ENCODE data around the gene WDHD1. TPM values are rescaled to one million over a fixed set of nuclear protein-coding genes. Genes with fewer than 3 reads are reported as not detected.
"Not testable (repeated sequence)": the region's sequence is repeated elsewhere in the genome, so short reads cannot be mapped to it uniquely, and the experiment has no call there.

The WDHD1 gene
- total RNA-seq, 4 donors from 2014 or later, result 1.2 to 2.3 (median 1.9) TPM

DNA sequence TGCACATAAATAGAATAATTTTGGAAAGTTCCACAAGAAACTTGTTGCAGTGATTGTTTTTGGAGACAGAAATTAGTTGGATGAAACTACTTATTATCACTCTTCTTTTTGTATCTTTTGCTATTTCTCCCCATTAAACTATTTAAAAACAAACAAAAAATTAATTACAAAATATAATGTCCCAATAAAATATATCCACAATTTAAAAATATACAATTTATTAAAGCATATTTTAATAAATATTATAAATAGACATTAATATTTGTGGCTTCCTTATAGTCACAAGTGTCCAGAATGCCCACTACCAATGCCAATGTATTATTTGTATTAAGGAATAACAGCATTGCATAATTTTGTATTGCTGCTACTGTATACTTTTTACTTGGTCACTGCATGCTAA, 71.8 kb downstream of the WDHD1 start:
- Histone ChIP-seq H3K27ac (no peak overlapping the region), H3K4me3 (replicated peaks in 1 of 3) (no peak overlapping the region)
- intact Hi-C loops (cut with DNase I), result no loop called here

GRCh38 chr14:54953609-54954008, 73.3 kb downstream of the WDHD1 start:
- intact Hi-C loops (cut with DNase I); H3K9me3 ChIP-seq; H3K27me3 ChIP-seq; H3K36me3 ChIP-seq; H3K4me3 ChIP-seq (replicated peaks in 1 of 3); H3K4me1 ChIP-seq; H3K27ac ChIP-seq; DNase-seq: not testable (repeated sequence)
- WGBS, 2 donors, result 97 to 100% methylated on average over 3 of the region's 3 CpGs

More for the DNA sequence above, 71.8 kb downstream of the WDHD1 start:
- no peak for DNase-seq
- TF ChIP-seq, protein P1, sequence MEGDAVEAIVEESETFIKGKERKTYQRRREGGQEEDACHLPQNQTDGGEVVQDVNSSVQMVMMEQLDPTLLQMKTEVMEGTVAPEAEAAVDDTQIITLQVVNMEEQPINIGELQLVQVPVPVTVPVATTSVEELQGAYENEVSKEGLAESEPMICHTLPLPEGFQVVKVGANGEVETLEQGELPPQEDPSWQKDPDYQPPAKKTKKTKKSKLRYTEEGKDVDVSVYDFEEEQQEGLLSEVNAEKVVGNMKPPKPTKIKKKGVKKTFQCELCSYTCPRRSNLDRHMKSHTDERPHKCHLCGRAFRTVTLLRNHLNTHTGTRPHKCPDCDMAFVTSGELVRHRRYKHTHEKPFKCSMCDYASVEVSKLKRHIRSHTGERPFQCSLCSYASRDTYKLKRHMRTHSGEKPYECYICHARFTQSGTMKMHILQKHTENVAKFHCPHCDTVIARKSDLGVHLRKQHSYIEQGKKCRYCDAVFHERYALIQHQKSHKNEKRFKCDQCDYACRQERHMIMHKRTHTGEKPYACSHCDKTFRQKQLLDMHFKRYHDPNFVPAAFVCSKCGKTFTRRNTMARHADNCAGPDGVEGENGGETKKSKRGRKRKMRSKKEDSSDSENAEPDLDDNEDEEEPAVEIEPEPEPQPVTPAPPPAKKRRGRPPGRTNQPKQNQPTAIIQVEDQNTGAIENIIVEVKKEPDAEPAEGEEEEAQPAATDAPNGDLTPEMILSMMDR (IDR thresholded peaks at IDR 0.05), result no peak
- no peak for TF ChIP-seq POLR2A (IDR thresholded peaks at IDR 0.05)
- Histone ChIP-seq H3K4me1 (no peaks in the 10 kb centered on the region), H3K9me3 (no peaks in the 10 kb centered on the region), H3K36me3 (no peaks in the 10 kb centered on the region), H3K27me3 (no peaks in the 10 kb centered on the region)

- 94 to 98% methylated on average over 1 of the region's 1 CpG for WGBS, 2 donors
- H3K36me3 ChIP-seq; H3K4me3 ChIP-seq (replicated peaks in 1 of 3); DNase-seq; H3K4me1 ChIP-seq; intact Hi-C loops (cut with DNase I); H3K9me3 ChIP-seq; H3K27ac ChIP-seq; H3K27me3 ChIP-seq: not testable (repeated sequence)
Measured at GRCh38 chr14:54952803-54953202, 74.1 kb downstream of the WDHD1 start.

- no peak for DNase-seq
- TF ChIP-seq, protein P1 (IDR thresholded peaks at IDR 0.05), result no peak
- no peak for TF ChIP-seq POLR2A (IDR thresholded peaks at IDR 0.05)
- Histone ChIP-seq H3K27me3 (no peaks in the 10 kb centered on the region), H3K27ac (no peak overlapping the region), H3K36me3 (no peaks in the 10 kb centered on the region), H3K4me1 (no peaks in the 10 kb centered on the region), H3K4me3 (replicated peaks in 1 of 3) (no peak overlapping the region), H3K9me3 (no peaks in the 10 kb centered on the region)
- intact Hi-C loops (cut with DNase I), result no loop called here
- 91 to 97% methylated on average over 3 of the region's 3 CpGs for WGBS, 2 donors
Measured at GRCh38 chr14:54947230-54947629, 79.7 kb downstream of the WDHD1 start.

GRCh38 chr14:54946500-54946899, 80.4 kb downstream of the WDHD1 start:
- Histone ChIP-seq H3K4me1 (no peaks in the 10 kb centered on the region), H3K27ac (no peak overlapping the region), H3K4me3 (replicated peaks in 1 of 3) (no peak overlapping the region), H3K9me3 (no peaks in the 10 kb centered on the region), H3K27me3 (no peaks in the 10 kb centered on the region), H3K36me3 (no peaks in the 10 kb centered on the region)
- intact Hi-C loops (cut with DNase I), result no loop called here
- 92 to 98% methylated on average over 4 of the region's 4 CpGs for WGBS, 2 donors
- TF ChIP-seq, protein P1 (IDR thresholded peaks at IDR 0.05), result no peak
- TF ChIP-seq POLR2A (IDR thresholded peaks at IDR 0.05), result no peak
- no peak for DNase-seq

DNA sequence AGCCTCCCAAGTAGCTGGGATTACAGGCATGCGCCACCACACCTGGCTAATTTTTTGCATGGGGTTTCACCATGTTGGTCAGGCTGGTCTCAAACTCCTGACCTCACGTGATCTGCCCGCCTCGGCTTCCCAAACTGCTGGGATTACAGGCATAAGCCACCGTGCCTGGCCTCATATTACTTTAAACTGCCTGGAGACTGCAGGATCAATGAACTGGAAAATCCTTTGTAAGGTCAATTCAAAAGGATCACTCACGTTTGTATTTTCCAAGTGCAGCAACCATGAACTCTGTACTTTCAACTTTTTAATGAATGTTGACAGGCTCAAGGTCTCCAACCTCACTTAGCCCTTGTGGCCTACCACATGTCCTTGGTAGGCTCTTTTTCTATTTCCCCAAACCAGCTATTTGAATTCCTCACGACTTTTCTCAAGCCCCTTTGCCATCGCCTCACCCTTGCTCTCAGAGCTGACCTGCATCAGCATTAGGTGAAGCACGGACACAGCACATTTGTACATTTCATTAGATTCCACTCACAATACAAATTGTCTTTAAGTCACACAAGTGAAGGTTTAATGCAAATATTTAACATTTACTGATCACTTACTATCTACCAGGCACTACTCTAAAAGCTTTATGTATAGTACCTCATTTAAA, 82.0 kb downstream of the WDHD1 start:
- no peak overlapping the region for H3K4me3 ChIP-seq (replicated peaks in 1 of 3)
- TF ChIP-seq POLR2A (IDR thresholded peaks at IDR 0.05), result no peak
- TF ChIP-seq, protein P1 (IDR thresholded peaks at IDR 0.05), result no peak
- intact Hi-C loops (cut with DNase I), result no loop called here
- no peaks in the 10 kb centered on the region for H3K27me3 ChIP-seq
- H3K36me3 ChIP-seq, result no peaks in the 10 kb centered on the region
- 88 to 89% methylated on average over 9 of the region's 9 CpGs for WGBS, 2 donors
- no peak overlapping the region for H3K27ac ChIP-seq
- H3K4me1 ChIP-seq, result no peaks in the 10 kb centered on the region
- no peak for DNase-seq
- H3K9me3 ChIP-seq, result no peaks in the 10 kb centered on the region

Measured in thyroid gland (tissue), 4 donors.